Measurements from ENCODE around the gene TRIM45. TPM values are rescaled to one million over a fixed set of nuclear protein-coding genes. Genes with fewer than 3 reads are reported as not detected.

Gene TRIM45, protein sequence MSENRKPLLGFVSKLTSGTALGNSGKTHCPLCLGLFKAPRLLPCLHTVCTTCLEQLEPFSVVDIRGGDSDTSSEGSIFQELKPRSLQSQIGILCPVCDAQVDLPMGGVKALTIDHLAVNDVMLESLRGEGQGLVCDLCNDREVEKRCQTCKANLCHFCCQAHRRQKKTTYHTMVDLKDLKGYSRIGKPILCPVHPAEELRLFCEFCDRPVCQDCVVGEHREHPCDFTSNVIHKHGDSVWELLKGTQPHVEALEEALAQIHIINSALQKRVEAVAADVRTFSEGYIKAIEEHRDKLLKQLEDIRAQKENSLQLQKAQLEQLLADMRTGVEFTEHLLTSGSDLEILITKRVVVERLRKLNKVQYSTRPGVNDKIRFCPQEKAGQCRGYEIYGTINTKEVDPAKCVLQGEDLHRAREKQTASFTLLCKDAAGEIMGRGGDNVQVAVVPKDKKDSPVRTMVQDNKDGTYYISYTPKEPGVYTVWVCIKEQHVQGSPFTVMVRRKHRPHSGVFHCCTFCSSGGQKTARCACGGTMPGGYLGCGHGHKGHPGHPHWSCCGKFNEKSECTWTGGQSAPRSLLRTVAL
- total RNA-seq (2014; rRNA removed; shearing (Covaris generic)): 0.51 and 0.76 TPM in 2 replicates
- 0.44 and 1.4 TPM in 2 replicates for polyA plus RNA-seq (2016; fragmentation: Nextera tagmentation; extraction: Ambion mirVana)

DNA sequence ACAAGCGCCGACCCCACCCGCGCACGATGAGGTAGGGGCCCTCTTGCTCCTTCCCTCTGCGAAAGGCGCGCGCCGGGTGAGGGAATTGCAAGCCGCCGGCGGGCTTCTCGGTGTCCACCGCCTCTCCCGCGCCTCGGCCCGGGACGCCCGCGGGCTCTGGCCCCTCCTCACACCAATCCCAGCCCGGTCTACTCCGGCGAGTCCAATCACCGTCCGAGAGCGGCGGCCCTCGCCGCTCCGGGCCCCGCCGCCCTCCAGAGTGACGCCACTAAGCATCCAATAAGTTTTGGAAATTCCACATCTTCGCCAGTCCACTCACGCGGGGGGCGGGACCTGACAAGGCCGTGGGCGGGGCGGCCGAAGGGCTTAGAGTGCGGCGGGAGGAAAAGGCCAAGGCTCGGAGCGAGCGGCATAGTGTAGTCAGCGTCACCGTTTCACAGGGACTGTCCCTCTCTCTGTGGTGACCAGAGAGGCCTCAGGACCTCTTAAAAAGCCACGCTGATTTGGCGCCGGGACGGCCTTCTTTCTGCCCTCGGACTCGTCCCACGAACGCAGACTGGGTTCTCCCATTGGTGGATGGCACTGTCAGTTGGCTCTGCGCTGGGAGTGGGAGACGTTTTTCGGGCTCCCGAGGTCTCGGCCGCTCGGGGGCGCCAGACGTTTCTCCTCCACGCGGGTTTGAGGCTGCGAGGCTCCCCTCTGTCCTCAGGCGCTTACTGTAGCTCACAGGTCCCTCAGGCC lies at the start of gene TRIM45:
TSS of gene TRIM45 (minus strand) at position 161 of the 741 bp plus-strand sequence. CDS start 548 bp downstream, outside the sequence.
- Histone ChIP-seq H3K9ac (peak within 1 kb of the TSS; percentile 84), H3K4me1 (ENCODE audit: insufficient read depth) (no peaks in the 10 kb centered on the region), H3K27me3 (replicated peaks; ENCODE audit: insufficient read depth) (no peaks in the 10 kb centered on the region), H3K9me3 (ENCODE audit: low read depth) (no peaks in the 10 kb centered on the region), H2AFZ (peak within 1 kb of the TSS; percentile 83), H3K27ac (peak within 1 kb of the TSS; percentile 76), H3K9me2 (ENCODE audit: insufficient read depth) (no peaks in the 10 kb centered on the region), H3F3A (ENCODE audit: insufficient read depth) (no peaks in the 10 kb centered on the region), H4K20me1 (ENCODE audit: insufficient read depth) (no peaks in the 10 kb centered on the region), H3K79me2 (ENCODE audit: insufficient read depth) (no peaks in the 10 kb centered on the region), H3K4me3 (peak within 1 kb of the TSS; percentile 81), H3K36me3 (ENCODE audit: low read depth) (no peaks in the 10 kb centered on the region), H3K4me2 (ENCODE audit: unreplicated experiment) (peak within 1 kb of the TSS; percentile 64)
- peak; percentile 99 for DNase-seq
- 1% methylated on average over 68 to 71 of the region's 71 CpGs for WGBS, 2 experiments (ENCODE audit: low coverage in 1 of 2, low lambda C conversion rate in 2 of 2, missing lambda C conversion rate in 2 of 2)
- in situ Hi-C loops (cut with MboI): loop anchor here (5.0 kb wide), 1 partner anchor 49 kb away; no protein-coding TSS in a partner anchor
- TF ChIP-seq EZH2 (IDR thresholded peaks at IDR 0.05; ENCODE audit: insufficient read depth, poor library complexity, severe bottlenecking) (no peak), EZH2phosphoT487 (IDR thresholded peaks at IDR 0.05; ENCODE audit: insufficient read depth, low read depth) (no peak)

DNA sequence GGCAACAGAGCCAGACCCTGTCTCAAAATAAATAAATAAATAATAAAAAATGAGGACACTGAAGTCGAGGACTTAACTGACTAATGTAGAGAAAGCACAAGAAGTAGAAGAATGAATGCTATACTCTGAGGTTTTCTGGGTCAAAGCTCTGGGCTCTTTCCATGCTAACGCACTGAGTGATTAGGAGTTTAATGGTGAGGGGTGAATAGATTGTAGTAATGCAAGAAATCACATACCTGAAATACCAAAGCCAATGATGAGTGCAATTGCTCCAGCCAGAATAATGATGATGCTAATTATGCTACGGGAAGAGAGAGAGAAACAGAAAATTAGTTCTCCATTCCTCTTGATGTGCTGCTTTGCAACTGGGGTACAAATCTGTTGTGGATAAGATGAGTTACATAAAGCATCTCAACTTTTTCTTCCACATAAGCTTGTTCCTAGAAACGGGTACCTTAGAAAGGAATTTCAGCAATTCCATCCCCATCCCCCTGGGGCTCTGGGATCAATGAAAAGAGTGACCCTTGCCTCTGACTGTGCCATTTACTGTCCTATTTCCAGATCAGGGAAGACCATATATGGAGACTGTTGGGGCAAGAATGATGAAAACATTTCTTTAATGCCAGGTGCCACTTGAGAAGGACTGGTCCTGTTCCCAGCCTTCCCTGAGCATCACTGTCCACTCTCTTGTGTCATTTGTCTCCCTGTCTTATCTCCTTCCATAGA lies 48.5 kb upstream of the TRIM45 start:
- DNase-seq: no peak
- TF ChIP-seq EZH2phosphoT487 (IDR thresholded peaks at IDR 0.05; ENCODE audit: insufficient read depth, low read depth) (no peak), EZH2 (IDR thresholded peaks at IDR 0.05; ENCODE audit: insufficient read depth, poor library complexity, severe bottlenecking) (no peak)
- in situ Hi-C loops (cut with MboI): no loop called here
- H3K27me3 ChIP-seq (replicated peaks; ENCODE audit: insufficient read depth): no peaks in the 10 kb centered on the region
- no peaks in the 10 kb centered on the region for H3K9me3 ChIP-seq (ENCODE audit: low read depth)
- WGBS, 2 experiments (ENCODE audit: low coverage in 1 of 2, low lambda C conversion rate in 2 of 2, missing lambda C conversion rate in 2 of 2): 63 to 64% methylated on average over 4 of the region's 4 CpGs
- no peaks in the 10 kb centered on the region for H3F3A ChIP-seq (ENCODE audit: insufficient read depth)
- no peak overlapping the region for H3K27ac ChIP-seq
- H3K4me3 ChIP-seq: no peak overlapping the region
- H4K20me1 ChIP-seq (ENCODE audit: insufficient read depth): no peaks in the 10 kb centered on the region
- H2AFZ ChIP-seq: no peak overlapping the region
- no peaks in the 10 kb centered on the region for H3K79me2 ChIP-seq (ENCODE audit: insufficient read depth)
- H3K36me3 ChIP-seq (ENCODE audit: low read depth): no peaks in the 10 kb centered on the region
- H3K4me1 ChIP-seq (ENCODE audit: insufficient read depth): 0 out of 2 replicates have a peak, but pooled peaks cover 7% of the 10 kb centered on the region
- no peak overlapping the region for H3K9ac ChIP-seq
- no peaks in the 10 kb centered on the region for H3K9me2 ChIP-seq (ENCODE audit: insufficient read depth)
- H3K4me2 ChIP-seq (ENCODE audit: unreplicated experiment): no peak overlapping the region

DNA sequence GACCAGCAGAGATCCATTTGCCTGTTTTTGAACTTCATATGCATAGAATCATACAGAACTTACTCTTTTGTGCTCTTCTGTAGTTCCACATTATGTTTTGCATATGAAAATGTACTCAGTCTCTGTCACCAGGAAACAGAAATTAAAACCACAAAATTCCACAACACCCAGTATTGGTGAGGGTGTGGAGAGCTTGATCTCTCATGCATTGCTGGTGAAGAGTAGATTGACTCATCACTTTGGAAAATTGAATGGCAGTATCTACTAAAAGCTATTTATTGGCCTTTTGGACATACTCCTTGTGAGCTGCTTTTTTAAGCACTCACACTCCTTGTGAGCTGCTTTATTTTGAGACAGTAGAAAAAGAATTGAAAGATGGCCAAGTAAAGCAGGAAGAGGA lies 45.9 kb upstream of the TRIM45 start:
- H3K27me3 ChIP-seq (replicated peaks; ENCODE audit: insufficient read depth): no peaks in the 10 kb centered on the region
- peak; percentile 38 for DNase-seq
- no peak overlapping the region for H3K9ac ChIP-seq
- in situ Hi-C loops (cut with MboI): no loop called here
- H3K4me2 ChIP-seq (ENCODE audit: unreplicated experiment): no peak overlapping the region
- no peaks in the 10 kb centered on the region for H3F3A ChIP-seq (ENCODE audit: insufficient read depth)
- TF ChIP-seq EZH2phosphoT487 (IDR thresholded peaks at IDR 0.05; ENCODE audit: insufficient read depth, low read depth) (0 out of 2 replicates have a peak, but pooled peaks have one; percentile 58), EZH2 (IDR thresholded peaks at IDR 0.05; ENCODE audit: insufficient read depth, poor library complexity, severe bottlenecking) (no peak)
- H3K4me3 ChIP-seq: no peak overlapping the region
- H3K9me2 ChIP-seq (ENCODE audit: insufficient read depth): no peaks in the 10 kb centered on the region
- no peaks in the 10 kb centered on the region for H3K79me2 ChIP-seq (ENCODE audit: insufficient read depth)
- no peak overlapping the region for H3K27ac ChIP-seq
- H3K9me3 ChIP-seq (ENCODE audit: low read depth): no peaks in the 10 kb centered on the region
- no peak overlapping the region for H2AFZ ChIP-seq
- 0 out of 2 replicates have a peak, but pooled peaks cover 7% of the 10 kb centered on the region for H3K4me1 ChIP-seq (ENCODE audit: insufficient read depth)
- H4K20me1 ChIP-seq (ENCODE audit: insufficient read depth): no peaks in the 10 kb centered on the region
- H3K36me3 ChIP-seq (ENCODE audit: low read depth): no peaks in the 10 kb centered on the region

DNA sequence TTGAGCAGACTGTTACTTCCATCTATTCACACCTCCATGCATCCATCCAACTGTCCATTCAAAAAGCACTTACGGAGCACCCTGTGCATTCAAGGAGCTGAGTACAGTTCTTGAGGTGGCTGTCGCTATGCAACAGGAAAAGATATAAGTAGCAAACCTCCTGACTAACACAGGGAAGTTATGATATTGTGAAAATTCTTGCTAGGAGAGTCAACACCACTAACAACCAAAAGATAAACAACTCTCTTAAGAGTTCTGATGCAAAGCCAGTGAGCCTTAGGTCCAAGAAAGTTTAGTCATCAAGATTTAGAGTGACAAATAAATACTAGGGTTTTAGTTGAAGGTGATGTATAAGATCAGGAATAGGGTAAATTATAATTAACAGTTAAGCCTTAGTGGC lies 44.5 kb upstream of the TRIM45 start:
- WGBS, 2 experiments (ENCODE audit: low coverage in 1 of 2, low lambda C conversion rate in 2 of 2, missing lambda C conversion rate in 2 of 2): 57 to 59% methylated on average over 2 of the region's 2 CpGs
- TF ChIP-seq EZH2 (IDR thresholded peaks at IDR 0.05; ENCODE audit: insufficient read depth, poor library complexity, severe bottlenecking): no peak
- TF ChIP-seq EZH2phosphoT487 (IDR thresholded peaks at IDR 0.05; ENCODE audit: insufficient read depth, low read depth): no peak
- in situ Hi-C loops (cut with MboI): no loop called here

More for the DNA sequence above, 44.5 kb upstream of the TRIM45 start:
- no peaks in the 10 kb centered on the region for H3K9me2 ChIP-seq (ENCODE audit: insufficient read depth)
- H4K20me1 ChIP-seq (ENCODE audit: insufficient read depth): no peaks in the 10 kb centered on the region
- 0 out of 2 replicates have a peak, but pooled peaks cover 7% of the 10 kb centered on the region for H3K27me3 ChIP-seq (replicated peaks; ENCODE audit: insufficient read depth)
- 0 out of 2 replicates have a peak, but pooled peaks cover 7% of the 10 kb centered on the region for H3K4me1 ChIP-seq (ENCODE audit: insufficient read depth)
- H3K4me3 ChIP-seq: no peak overlapping the region
- no peaks in the 10 kb centered on the region for H3K79me2 ChIP-seq (ENCODE audit: insufficient read depth)
- peak; percentile 89 for DNase-seq
- H3K9ac ChIP-seq: no peak overlapping the region
- H3F3A ChIP-seq (ENCODE audit: insufficient read depth): no peaks in the 10 kb centered on the region
- no peaks in the 10 kb centered on the region for H3K9me3 ChIP-seq (ENCODE audit: low read depth)
- no peak overlapping the region for H2AFZ ChIP-seq
- H3K27ac ChIP-seq: no peak overlapping the region
- no peaks in the 10 kb centered on the region for H3K36me3 ChIP-seq (ENCODE audit: low read depth)
- no peak overlapping the region for H3K4me2 ChIP-seq (ENCODE audit: unreplicated experiment)

All from GM23248 (cell line).